ENCODE measurements around the gene ZNF367.

Gene ZNF367

GRCh38 chr9:96460882-96461281, 42.7 kb upstream of the ZNF367 start:
- no peaks in the 10 kb centered on the region for H3K36me3 ChIP-seq (ENCODE audit: control insufficient read depth, insufficient read depth, low read length)
- no peaks in the 10 kb centered on the region for H3K27me3 ChIP-seq (replicated peaks; ENCODE audit: control insufficient read depth, insufficient read depth, low read length)
- no peak for TF ChIP-seq CTCF (IDR thresholded peaks at IDR 0.05; ENCODE audit: insufficient read depth, low read length, poor library complexity, severe bottlenecking)
- DNase-seq (ENCODE audit: extremely low read depth, insufficient read length): no peak
- no peak overlapping the region for H3K4me3 ChIP-seq (replicated peaks; ENCODE audit: low read depth, low read length)

GRCh38 chr9:96460470-96460869, 42.3 kb upstream of the ZNF367 start:
- no peak for DNase-seq (ENCODE audit: extremely low read depth, insufficient read length)
- H3K4me3 ChIP-seq (replicated peaks; ENCODE audit: low read depth, low read length): no peak overlapping the region
- H3K36me3 ChIP-seq (ENCODE audit: control insufficient read depth, insufficient read depth, low read length): no peaks in the 10 kb centered on the region
- no peaks in the 10 kb centered on the region for H3K27me3 ChIP-seq (replicated peaks; ENCODE audit: control insufficient read depth, insufficient read depth, low read length)
- TF ChIP-seq CTCF (IDR thresholded peaks at IDR 0.05; ENCODE audit: insufficient read depth, low read length, poor library complexity, severe bottlenecking): no peak

GRCh38 chr9:96459268-96460007, 41.3 kb upstream of the ZNF367 start:
- Histone ChIP-seq H3K36me3 (ENCODE audit: control insufficient read depth, insufficient read depth, low read length) (no peaks in the 10 kb centered on the region), H3K4me3 (replicated peaks; ENCODE audit: low read depth, low read length) (no peak overlapping the region), H3K27me3 (replicated peaks; ENCODE audit: control insufficient read depth, insufficient read depth, low read length) (no peaks in the 10 kb centered on the region)
- no peak for TF ChIP-seq CTCF (IDR thresholded peaks at IDR 0.05; ENCODE audit: insufficient read depth, low read length, poor library complexity, severe bottlenecking)
- DNase-seq (ENCODE audit: extremely low read depth, insufficient read length): no peak

GRCh38 chr9:96458226-96458625, 40.1 kb upstream of the ZNF367 start:
- Histone ChIP-seq H3K27me3 (replicated peaks; ENCODE audit: control insufficient read depth, insufficient read depth, low read length) (no peaks in the 10 kb centered on the region), H3K36me3 (ENCODE audit: control insufficient read depth, insufficient read depth, low read length) (no peaks in the 10 kb centered on the region), H3K4me3 (replicated peaks; ENCODE audit: low read depth, low read length) (no peak overlapping the region)
- no peak for TF ChIP-seq CTCF (IDR thresholded peaks at IDR 0.05; ENCODE audit: insufficient read depth, low read length, poor library complexity, severe bottlenecking)
- no peak for DNase-seq (ENCODE audit: extremely low read depth, insufficient read length)

GRCh38 chr9:96457266-96457665, 39.1 kb upstream of the ZNF367 start:
- H3K27me3 ChIP-seq (replicated peaks; ENCODE audit: control insufficient read depth, insufficient read depth, low read length): no peaks in the 10 kb centered on the region
- DNase-seq (ENCODE audit: extremely low read depth, insufficient read length): no peak
- no peak for TF ChIP-seq CTCF (IDR thresholded peaks at IDR 0.05; ENCODE audit: insufficient read depth, low read length, poor library complexity, severe bottlenecking)
- no peaks in the 10 kb centered on the region for H3K36me3 ChIP-seq (ENCODE audit: control insufficient read depth, insufficient read depth, low read length)
- no peak overlapping the region for H3K4me3 ChIP-seq (replicated peaks; ENCODE audit: low read depth, low read length)

- peak; percentile 38 for TF ChIP-seq CTCF (IDR thresholded peaks at IDR 0.05; ENCODE audit: insufficient read depth, low read length, poor library complexity, severe bottlenecking)
- H3K27me3 ChIP-seq (replicated peaks; ENCODE audit: control insufficient read depth, insufficient read depth, low read length): no peaks in the 10 kb centered on the region
- no peaks in the 10 kb centered on the region for H3K36me3 ChIP-seq (ENCODE audit: control insufficient read depth, insufficient read depth, low read length)
- DNase-seq (ENCODE audit: extremely low read depth, insufficient read length): no peak
- H3K4me3 ChIP-seq (replicated peaks; ENCODE audit: low read depth, low read length): no peak overlapping the region
Measured at GRCh38 chr9:96453625-96454024, 35.5 kb upstream of the ZNF367 start.
